Right cardiac atrium (tissue), 5 donors: ENCODE measurements around the gene KRT32. TPM values are rescaled to one million over a fixed set of nuclear protein-coding genes. Genes with fewer than 3 reads are reported as not detected.

Experiments
- ATAC-seq, 2 donors: fragments of 200-7000 bp; cut with Tn5 transposase; one replicate each; pipeline versions ENCODE4 v1.8.0 to v1.9.1; 2020; ENCODE audit warnings: moderate library complexity in 2 of 2, mild to moderate bottlenecking in 1 of 2
- DNase-seq, 3 donors: peaks; one replicate each; pipeline ENCODE4 v3.0.0-alpha.2; 2020
- H3K27ac ChIP-seq: one replicate; pipeline ENCODE4 v1.5.1; 2013; ENCODE audit warnings: mild to moderate bottlenecking, low read length, control low read depth, moderate library complexity
- H3K27me3 ChIP-seq: one replicate; pipeline ENCODE4 v1.6.1; 2013; ENCODE audit not compliant: control insufficient read depth, insufficient read depth
- H3K4me1 ChIP-seq: one replicate; pipeline ENCODE4 v1.6.1; 2013; ENCODE audit warnings: low read length; ENCODE audit not compliant: control insufficient read depth, insufficient read depth
- H3K4me3 ChIP-seq: one replicate; pipeline ENCODE4 v1.5.1; 2013; ENCODE audit warnings: low read length, control low read depth
- H3K9me3 ChIP-seq: one replicate; pipeline ENCODE4 v1.6.1; 2013; ENCODE audit warnings: low read length; ENCODE audit not compliant: control insufficient read depth
- WGBS: extraction: QIAGEN DNeasy Blood & Tissue Kit; methylation state at CpG from one replicate; pipeline ENCODE4 v1.1.7; 2013; 5-methylcytosine and 5-hydroxymethylcytosine counted together
- intact Hi-C, 4 donors: fragments of 100-400 bp; cut with DNase I; formaldehyde crosslinking; loops; one replicate each; pipeline versions ENCODE4 v1.11.0 to v1.14.0; 2022 to 2023
- polyA plus RNA-seq: library from polyadenylated mRNA; stranded (reverse); fragments of 200-250 nt; gene quantifications from one replicate; pipeline ENCODE4 v1.2.3, GENCODE V29; 2013
- total RNA-seq, 4 donors: library from RNA; stranded (reverse); fragmentation: NEBNext Ultra II Directional; extraction: Animal tissue kit (Norgen Biotek cat#: 25700); gene quantifications; one replicate each; pipeline ENCODE4 v1.2.1, GENCODE V29; 2021
- donor health status: healthy with polysubstance abuse.
- donor health status: DM: no; HTN: yes; CAD: no.
- donor health status: DM: no; HTN: no; CAD: no.
- donor health status: DM: no; HTN: yes; CAD: no; lungs with severe emphysema.
- donor health status: DM: yes; HTN: yes; CAD: no.

Gene KRT32
- total and polyA plus RNA-seq, 5 donors: not detected

DNA sequence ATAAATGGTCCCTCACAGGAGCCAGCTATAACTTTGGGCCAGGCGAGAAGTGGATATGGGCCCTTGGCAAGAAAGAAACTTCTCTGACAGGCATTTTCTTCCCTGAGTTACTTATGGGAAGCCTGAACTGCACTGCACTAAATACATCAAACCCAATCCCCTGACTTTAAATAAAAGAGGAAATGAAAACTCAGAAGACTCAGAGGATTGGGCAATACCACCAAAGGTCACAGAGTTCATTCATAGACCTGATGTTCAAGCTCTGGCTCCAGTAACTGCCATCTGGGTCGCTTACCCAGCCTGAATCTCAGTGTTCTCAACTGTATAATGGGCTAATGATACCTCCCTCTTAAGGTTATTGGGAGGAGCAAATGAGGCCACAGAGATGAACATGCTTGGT lies 12.9 kb upstream of the KRT32 start:
- WGBS: 59% methylated on average over 2 of the region's 2 CpGs
- Histone ChIP-seq H3K9me3 (no peaks in the 10 kb centered on the region), H3K27me3 (no peaks in the 10 kb centered on the region), H3K27ac (no peak overlapping the region), H3K4me3 (no peak overlapping the region), H3K4me1 (no peaks in the 10 kb centered on the region)
- intact Hi-C loops: no loop called here
- ATAC-seq: no peak
- DNase-seq: no peak

DNA sequence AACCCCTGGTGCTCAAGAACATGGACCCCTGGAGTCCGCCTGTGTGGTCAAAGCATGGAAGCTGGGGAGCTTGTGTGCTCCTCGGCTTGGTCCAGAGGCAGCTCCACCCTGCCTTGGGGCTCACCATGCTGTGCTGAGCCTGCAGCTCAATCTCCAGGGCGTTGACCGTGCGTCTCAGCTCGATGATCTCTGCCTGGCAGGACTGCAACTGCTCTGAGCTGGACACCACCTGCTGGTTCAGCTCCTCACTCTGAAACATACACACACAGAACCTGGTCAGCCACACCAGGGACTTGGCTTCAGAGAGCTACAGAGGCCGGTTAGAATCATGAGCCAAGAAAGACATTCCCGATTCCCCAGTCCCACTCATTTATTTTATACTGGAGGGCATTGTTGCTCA lies 11.1 kb upstream of the KRT32 start:
- intact Hi-C loops: no loop called here
- DNase-seq (no peak), ATAC-seq (no peak)
- Histone ChIP-seq H3K9me3 (no peaks in the 10 kb centered on the region), H3K27me3 (no peaks in the 10 kb centered on the region), H3K4me1 (no peaks in the 10 kb centered on the region), H3K27ac (no peak overlapping the region), H3K4me3 (no peak overlapping the region)
- WGBS: 89% methylated on average over 8 of the region's 8 CpGs

DNA sequence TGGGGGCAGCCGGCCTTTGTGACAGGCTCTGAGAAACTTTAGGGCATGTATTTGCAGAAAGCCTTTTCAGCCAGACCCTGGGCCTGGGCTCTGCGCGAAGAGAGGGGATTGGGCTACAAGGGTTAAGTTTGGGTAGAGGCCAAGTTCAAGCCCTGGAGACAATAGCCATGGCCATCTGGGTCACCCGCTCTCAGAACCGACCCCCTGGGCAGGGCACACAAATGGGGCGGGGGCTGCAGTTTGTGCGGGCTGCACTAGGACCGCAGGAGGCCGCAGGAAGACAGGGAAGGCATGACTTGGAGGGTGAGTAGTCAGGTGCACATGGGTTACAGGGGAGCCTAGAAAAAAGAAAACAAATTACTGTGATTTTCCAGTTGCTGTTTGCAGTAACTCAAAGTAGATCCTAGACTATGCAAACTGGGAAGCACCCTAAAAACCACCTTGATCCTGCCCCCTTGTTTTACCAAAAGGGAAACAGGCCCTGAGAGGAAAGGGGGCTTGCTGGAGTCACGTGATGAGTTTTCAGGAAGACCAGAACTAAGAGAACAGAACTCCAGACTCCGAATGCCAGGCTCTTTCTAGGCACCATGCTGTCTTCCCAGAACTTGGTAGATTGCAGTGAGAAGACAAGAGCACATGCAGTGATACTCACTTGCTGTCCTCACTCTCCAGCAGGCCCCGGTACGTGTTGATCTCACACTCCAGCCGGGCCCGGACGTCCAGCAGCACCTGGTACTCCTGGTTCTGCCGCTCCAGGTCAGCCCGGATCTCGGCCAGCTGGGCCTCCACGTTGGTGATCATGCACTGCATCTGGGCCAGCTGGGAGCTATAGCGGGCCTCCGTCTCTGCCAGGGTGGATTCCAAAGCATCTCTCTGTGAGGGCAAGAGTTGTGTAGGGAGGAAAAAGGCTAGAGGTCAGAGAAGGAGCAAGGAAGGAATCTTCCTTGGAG lies 10.0 kb upstream of the KRT32 start:
- ATAC-seq: no peak
- 85% methylated on average over 22 of the region's 22 CpGs for WGBS
- intact Hi-C loops: no loop called here

DNA sequence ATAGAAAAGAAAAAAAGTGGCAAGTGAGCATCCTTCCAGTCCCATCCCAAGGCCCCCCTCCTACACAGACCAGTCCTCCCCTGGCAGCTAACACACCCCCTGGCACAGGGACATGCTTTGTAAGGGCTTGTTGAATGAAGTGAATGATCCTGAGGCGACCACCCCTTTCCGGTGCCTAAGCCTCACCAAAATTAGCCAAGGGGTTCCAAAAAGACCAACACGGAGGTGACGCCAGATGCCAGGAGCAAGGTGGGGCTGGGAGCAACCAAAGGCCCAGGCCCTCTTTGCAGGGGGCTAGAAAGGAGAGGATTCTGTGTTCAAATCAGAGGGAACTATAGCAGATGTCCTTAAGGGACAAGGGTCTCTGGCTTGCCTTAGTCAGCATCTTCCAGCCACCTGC lies 8.2 kb upstream of the KRT32 start:
- DNase-seq (no peak), ATAC-seq (no peak)
- H3K9me3 ChIP-seq: peaks cover 1% of the 10 kb centered on the region
- no peak overlapping the region for H3K4me3 ChIP-seq
- no peak overlapping the region for H3K27ac ChIP-seq
- WGBS: 92% methylated on average over 4 of the region's 4 CpGs
- H3K4me1 ChIP-seq: no peaks in the 10 kb centered on the region
- no peaks in the 10 kb centered on the region for H3K27me3 ChIP-seq
- intact Hi-C loops: no loop called here

More for the DNA sequence above, 10.0 kb upstream of the KRT32 start:
- no peak overlapping the region for H3K4me3 ChIP-seq
- H3K4me1 ChIP-seq: no peaks in the 10 kb centered on the region
- H3K27ac ChIP-seq: no peak overlapping the region
- no peak for DNase-seq
- no peaks in the 10 kb centered on the region for H3K27me3 ChIP-seq
- peaks cover 1% of the 10 kb centered on the region for H3K9me3 ChIP-seq

DNA sequence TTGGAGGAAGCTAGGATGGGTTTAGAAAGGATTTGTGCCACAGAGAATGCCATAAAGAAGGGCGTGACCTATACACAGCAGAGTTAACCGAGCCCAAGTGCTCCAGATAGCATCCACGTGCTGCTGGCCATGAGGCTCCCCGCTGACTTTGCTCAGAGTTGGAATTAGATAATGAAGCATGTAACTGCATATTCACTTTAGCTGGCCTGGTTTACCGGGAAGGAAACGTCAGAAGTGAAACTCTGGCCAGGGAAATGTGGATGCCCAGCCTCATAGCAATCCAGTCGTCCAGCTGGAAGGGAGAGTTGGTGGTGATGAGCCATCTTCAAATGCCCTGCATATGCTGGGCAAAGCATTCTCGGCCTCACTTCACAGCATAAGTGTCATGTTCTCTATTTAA lies 7.7 kb upstream of the KRT32 start:
- 46% methylated on average over 8 of the region's 8 CpGs for WGBS
- ATAC-seq (no peak), DNase-seq (no peak)
- Histone ChIP-seq H3K4me1 (no peaks in the 10 kb centered on the region), H3K27ac (no peak overlapping the region), H3K27me3 (no peaks in the 10 kb centered on the region), H3K9me3 (peaks cover 1% of the 10 kb centered on the region), H3K4me3 (no peak overlapping the region)
- intact Hi-C loops: no loop called here

DNA sequence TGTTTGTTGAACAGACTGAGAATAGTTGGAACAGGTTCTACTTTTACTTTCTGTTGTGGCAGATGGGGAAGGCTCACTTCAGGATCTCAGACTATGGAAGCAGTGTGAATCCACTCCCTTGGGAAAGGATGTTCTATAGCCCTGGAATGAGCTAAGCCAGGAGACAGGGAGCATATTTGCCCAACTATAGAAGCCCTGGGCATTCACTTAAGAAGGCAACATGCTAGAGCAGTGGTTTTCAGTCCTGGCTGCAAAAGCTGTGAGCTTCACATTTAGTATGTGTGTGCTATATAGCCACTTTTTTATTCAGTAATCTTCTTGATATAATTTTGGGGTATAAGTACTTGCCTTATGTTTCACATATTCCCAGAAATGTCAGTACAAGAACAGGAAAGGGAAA lies 1.2 kb upstream of the KRT32 start:
- peaks cover 1% of the 10 kb centered on the region for H3K9me3 ChIP-seq
- intact Hi-C loops: no loop called here

DNA sequence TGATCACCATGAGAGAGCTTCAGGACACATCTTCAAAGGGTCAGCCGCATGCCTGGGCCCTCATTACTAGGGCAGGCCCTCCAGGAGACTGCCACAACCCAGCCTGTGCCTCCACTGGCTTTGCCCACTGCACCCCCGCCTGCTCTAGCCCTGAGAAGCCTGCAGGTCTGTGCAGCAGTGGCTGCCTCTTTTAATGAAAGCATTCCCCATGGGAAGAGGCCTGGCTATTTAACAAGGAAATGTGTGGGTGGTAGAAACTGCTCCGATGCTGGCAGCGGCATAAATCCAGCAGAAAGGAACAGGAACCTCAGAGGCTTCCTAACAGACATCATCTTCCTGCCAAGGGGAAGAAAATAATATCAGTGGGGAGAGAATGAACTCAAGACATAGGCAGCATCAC lies 375 bp upstream of the KRT32 start:
- H3K4me3 ChIP-seq: no peak overlapping the region
- H3K4me1 ChIP-seq: no peaks in the 10 kb centered on the region
- H3K27me3 ChIP-seq: no peaks in the 10 kb centered on the region
- no peaks in the 10 kb centered on the region for H3K9me3 ChIP-seq
- intact Hi-C loops: no loop called here
- DNase-seq: no peak
- WGBS: 53% methylated on average over 4 of the region's 4 CpGs
- ATAC-seq: no peak
- no peak overlapping the region for H3K27ac ChIP-seq

More for the DNA sequence above, 1.2 kb upstream of the KRT32 start:
- ATAC-seq: no peak
- H3K4me1 ChIP-seq: no peaks in the 10 kb centered on the region
- H3K4me3 ChIP-seq: no peak overlapping the region
- no peaks in the 10 kb centered on the region for H3K27me3 ChIP-seq
- DNase-seq: no peak
- no peak overlapping the region for H3K27ac ChIP-seq

DNA sequence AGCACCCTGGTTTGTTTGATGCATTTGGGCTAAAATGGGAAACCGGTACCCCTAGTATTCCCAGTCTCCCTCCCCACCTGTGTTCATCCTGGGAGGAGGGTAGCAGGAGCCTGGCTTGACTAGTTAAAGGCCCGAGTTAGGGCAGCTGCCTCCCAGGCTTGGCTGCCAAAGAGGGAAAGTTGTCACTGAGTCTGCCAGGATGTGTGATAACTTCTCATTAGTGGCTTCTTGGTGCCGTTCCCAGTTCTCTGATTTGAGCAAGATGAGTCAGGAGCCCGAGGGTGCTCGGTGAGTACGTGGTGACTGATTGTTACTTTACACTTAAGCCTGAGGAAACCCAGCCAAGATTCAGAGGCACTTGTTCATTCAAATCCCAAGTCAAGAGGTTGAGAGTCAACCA lies 2.5 kb downstream of the KRT32 start:
- peak; percentile 41 to 64 (median 63) for DNase-seq
- WGBS: 21% methylated on average over 6 of the region's 6 CpGs
- no peaks in the 10 kb centered on the region for H3K4me1 ChIP-seq
- intact Hi-C loops: no loop called here
- no peaks in the 10 kb centered on the region for H3K27me3 ChIP-seq
- H3K27ac ChIP-seq: no peak overlapping the region
- no peak overlapping the region for H3K4me3 ChIP-seq
- H3K9me3 ChIP-seq: no peaks in the 10 kb centered on the region
- ATAC-seq: peak; percentile 88 to 90

DNA sequence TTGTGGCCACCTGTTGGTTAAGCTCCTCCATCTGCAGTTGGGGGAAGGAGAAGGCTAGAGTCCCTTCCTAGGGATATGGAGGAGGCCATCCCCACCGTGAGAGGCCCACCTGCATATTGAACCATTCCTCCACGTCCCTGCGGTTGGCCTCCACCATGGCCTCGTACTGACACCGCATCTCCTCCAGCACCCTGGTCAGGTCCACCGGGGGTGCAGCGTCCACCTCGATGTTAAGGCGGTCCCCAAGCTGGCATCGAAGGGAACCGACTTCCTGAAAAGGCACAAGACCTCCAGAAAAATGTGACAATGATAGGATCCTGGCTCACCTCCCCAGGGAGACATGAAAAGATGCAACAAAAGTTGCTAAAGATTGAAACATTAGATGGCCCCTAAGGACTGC lies 3.0 kb downstream of the KRT32 start:
- intact Hi-C loops: no loop called here
- Histone ChIP-seq H3K27me3 (no peaks in the 10 kb centered on the region), H3K4me1 (no peaks in the 10 kb centered on the region), H3K9me3 (no peaks in the 10 kb centered on the region), H3K27ac (no peak overlapping the region), H3K4me3 (no peak overlapping the region)
- DNase-seq (no peak), ATAC-seq (no peak)
- WGBS: 87% methylated on average over 11 of the region's 11 CpGs

DNA sequence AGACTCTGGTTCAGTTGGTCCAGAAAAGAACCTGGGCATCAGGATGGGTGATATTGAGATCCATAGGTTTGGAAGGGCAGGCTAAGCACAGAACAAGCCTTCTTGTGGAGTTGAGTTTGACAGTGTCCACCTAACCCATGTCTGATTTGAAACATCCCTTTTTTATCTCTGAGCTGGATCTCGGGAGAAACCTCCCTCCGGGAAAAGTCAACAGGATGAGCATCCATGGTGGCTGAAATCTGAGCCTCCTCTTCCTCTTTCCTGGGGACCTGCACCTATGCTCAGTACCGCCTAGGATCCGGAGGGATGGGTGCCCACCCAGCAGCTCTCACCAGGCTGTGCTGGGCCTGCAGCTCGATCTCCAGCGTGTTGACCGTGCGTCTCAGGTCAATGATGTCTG lies 3.4 kb downstream of the KRT32 start:
- no peak for ATAC-seq
- WGBS: 89% methylated on average over 8 of the region's 8 CpGs
- no peak for DNase-seq
- H3K9me3 ChIP-seq: no peaks in the 10 kb centered on the region
- intact Hi-C loops: no loop called here
- H3K27ac ChIP-seq: no peak overlapping the region
- no peak overlapping the region for H3K4me3 ChIP-seq
- no peaks in the 10 kb centered on the region for H3K4me1 ChIP-seq
- H3K27me3 ChIP-seq: no peaks in the 10 kb centered on the region

DNA sequence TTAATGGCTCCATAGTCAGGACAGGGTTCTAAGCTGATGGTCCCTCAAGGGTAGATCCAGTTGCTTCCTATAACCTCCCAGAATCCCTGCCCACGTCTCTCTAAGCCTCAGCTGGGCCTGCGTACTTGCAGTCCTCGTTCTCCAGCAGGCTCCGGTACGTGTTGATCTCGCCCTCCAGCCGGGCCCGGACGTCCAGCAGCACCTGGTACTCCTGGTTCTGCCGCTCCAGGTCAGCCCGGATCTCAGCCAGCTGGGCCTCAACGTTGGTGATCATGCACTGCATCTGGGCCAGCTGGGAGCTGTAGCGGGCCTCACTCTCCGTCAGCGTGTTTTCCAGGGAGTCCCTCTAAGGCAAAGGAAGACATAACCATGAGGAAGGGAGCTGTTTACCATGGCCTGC lies 4.5 kb downstream of the KRT32 start:
- no peak overlapping the region for H3K27ac ChIP-seq
- intact Hi-C loops: no loop called here
- no peak for DNase-seq
- no peak for ATAC-seq
- H3K9me3 ChIP-seq: no peaks in the 10 kb centered on the region
- no peaks in the 10 kb centered on the region for H3K27me3 ChIP-seq
- H3K4me1 ChIP-seq: no peaks in the 10 kb centered on the region
- H3K4me3 ChIP-seq: no peak overlapping the region
- 82% methylated on average over 15 of the region's 15 CpGs for WGBS

DNA sequence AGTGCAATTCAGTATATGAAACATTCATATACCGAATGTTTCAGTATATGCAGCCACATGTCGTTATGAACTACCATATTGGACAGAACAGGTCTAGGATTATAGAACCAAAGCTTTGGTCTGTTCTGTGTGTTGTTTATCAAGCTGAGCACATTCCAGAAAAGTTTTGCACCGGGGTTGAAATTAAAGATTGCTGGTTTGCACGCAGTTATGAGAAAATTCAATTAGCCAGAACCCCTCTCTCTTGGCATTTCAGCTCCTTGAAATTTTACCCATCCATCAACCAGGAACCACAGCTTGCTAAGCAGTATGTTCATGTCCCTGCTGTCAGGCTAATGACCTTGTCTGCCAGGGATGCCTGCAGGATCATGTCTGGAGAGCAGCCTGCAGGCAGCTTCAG lies 9.5 kb downstream of the KRT32 start:
- ATAC-seq (no peak), DNase-seq (no peak)
- Histone ChIP-seq H3K4me1 (no peaks in the 10 kb centered on the region), H3K4me3 (no peak overlapping the region), H3K9me3 (no peaks in the 10 kb centered on the region), H3K27ac (no peak overlapping the region), H3K27me3 (no peaks in the 10 kb centered on the region)
- intact Hi-C loops: no loop called here
- 68% methylated on average over 4 of the region's 4 CpGs for WGBS
